Measurements from ENCODE around the gene ZNF425.
"Not testable (repeated sequence)": the region's sequence is repeated elsewhere in the genome, so short reads cannot be mapped to it uniquely, and the experiment has no call there.

GRCh38 chr7:149144436-149144922, 18.4 kb upstream of the ZNF425 start:
- TF ChIP-seq POLR2A (IDR thresholded peaks at IDR 0.05; ENCODE audit: low read length); GATA1 (IDR thresholded peaks at IDR 0.05; ENCODE audit: low read depth, low read length): not testable (repeated sequence)
